GM12872 (cell line): ENCODE measurements around the gene KCNAB2.

ENCODE experiments used
- CTCF ChIP-seq: IDR thresholded peaks from 3 replicates; pipeline ENCODE4 v1.5.1; 2011; ENCODE audit warnings: low read depth, mild to moderate bottlenecking, low read length, moderate library complexity; ENCODE audit not compliant: insufficient read depth

The KCNAB2 gene

GRCh38 chr1:6045561-6045960 lies at the start of gene KCNAB2:
Gene KCNAB2, plus strand, starts transcription at chr1:6045888. Its CDS starts 5,649 bp downstream, at chr1:6051537.
- no peak for TF ChIP-seq CTCF

GRCh38 chr1:5996641-5997270 lies 48.9 kb upstream of the KCNAB2 start:
- TF ChIP-seq CTCF = no peak

GRCh38 chr1:5997316-5997715 lies 48.4 kb upstream of the KCNAB2 start:
- TF ChIP-seq CTCF = no peak

GRCh38 chr1:5998051-5998905 lies 47.4 kb upstream of the KCNAB2 start:
- no peak for TF ChIP-seq CTCF

- no peak for TF ChIP-seq CTCF
These were observed 46.8 kb upstream of the KCNAB2 start for GRCh38 chr1:5998906-5999301.

GRCh38 chr1:5999711-6000443 lies 45.8 kb upstream of the KCNAB2 start:
- no peak for TF ChIP-seq CTCF
